WTC11 (cell line): ENCODE measurements around the gene SCPEP1. TPM values are rescaled to one million over a fixed set of nuclear protein-coding genes. Genes with fewer than 3 reads are reported as not detected.

Source experiments
- ATAC-seq: fragments of 200-7000 bp; cut with Tn5 transposase; 2 replicates; pipeline ENCODE4 v1.10.0; 2021; ENCODE audit warnings: mild to moderate bottlenecking, moderate library complexity
- CTCF ChIA-PET: fragments of 300-600 bp; sonication (Branson Sonifier 250); formaldehyde crosslinking; loops from one replicate; lab custom pipeline; 2021; ENCODE audit warnings: antibody characterized with exemption; lab: Charles Lee
- POLR2A ChIA-PET: fragments of 350-600 bp; sonication (Branson Sonifier 250); formaldehyde crosslinking; loops from one replicate; lab custom pipeline; 2021; ENCODE audit warnings: antibody characterized with exemption; lab: Charles Lee
- DNase-seq: peaks from one replicate; pipeline ENCODE4 v3.0.0; 2021; ENCODE audit warnings: low spot score
- H3K27ac Mint-ChIP-seq: 2 replicates; pipeline ENCODE4 v1.8.0; 2021; ENCODE audit warnings: mixed read lengths
- H3K27me3 Mint-ChIP-seq: 2 replicates; pipeline ENCODE4 v1.8.0; 2021; ENCODE audit warnings: low read depth, mild to moderate bottlenecking, moderate library complexity, mixed read lengths
- H3K36me3 Mint-ChIP-seq: 2 replicates; pipeline ENCODE4 v1.8.0; 2021; ENCODE audit warnings: mixed read lengths
- H3K4me1 Mint-ChIP-seq: 2 replicates; pipeline ENCODE4 v1.8.0; 2022; ENCODE audit warnings: mixed read lengths
- H3K4me3 Mint-ChIP-seq: 2 replicates; pipeline ENCODE4 v1.8.0; 2021; ENCODE audit warnings: mild to moderate bottlenecking, moderate library complexity, mixed read lengths
- H3K9me3 Mint-ChIP-seq: 2 replicates; pipeline ENCODE4 v1.8.0; 2021; ENCODE audit warnings: mixed read lengths
- CBFB ChIP-seq: sonication (generic); formaldehyde crosslinking; IDR thresholded peaks from 2 replicates; pipeline ENCODE4 v1.8.1; 2022; ENCODE audit warnings: mild to moderate bottlenecking, low read depth, missing genetic modification reagents
- CREM ChIP-seq: sonication (generic); formaldehyde crosslinking; IDR thresholded peaks from 2 replicates; pipeline ENCODE4 v1.8.1; 2022; ENCODE audit warnings: mild to moderate bottlenecking, missing genetic modification reagents, moderate library complexity
- ELF4 ChIP-seq: sonication (generic); formaldehyde crosslinking; IDR thresholded peaks from 2 replicates; pipeline ENCODE4 v1.8.1; 2022; ENCODE audit warnings: low read depth, mild to moderate bottlenecking, moderate library complexity, missing genetic modification reagents
- JAZF1 ChIP-seq: fragments of 250-450 bp; sonication (Bioruptor Pico); IDR thresholded peaks from 2 replicates; pipeline ENCODE4 v1.9.0; 2021; ENCODE audit warnings: moderate library complexity, mild to moderate bottlenecking, inconsistent platforms
- JUN ChIP-seq: sonication (generic); formaldehyde crosslinking; IDR thresholded peaks from 2 replicates; pipeline ENCODE4 v1.8.0; 2023; ENCODE audit warnings: mild to moderate bottlenecking, missing genetic modification reagents
- MYBL2 ChIP-seq: sonication (generic); formaldehyde crosslinking; IDR thresholded peaks from 2 replicates; pipeline ENCODE4 v1.8.1; 2023; ENCODE audit warnings: mild to moderate bottlenecking, moderate library complexity, missing genetic modification reagents
- ZBTB21 ChIP-seq: sonication (generic); formaldehyde crosslinking; IDR thresholded peaks from 2 replicates; pipeline ENCODE4 v1.8.1; 2023; ENCODE audit warnings: mild to moderate bottlenecking, missing genetic modification reagents, borderline replicate concordance
- ZNF121 ChIP-seq: sonication (generic); formaldehyde crosslinking; IDR thresholded peaks from 2 replicates; pipeline ENCODE4 v1.8.0; 2023; ENCODE audit warnings: missing genetic modification reagents
- ZNF219 ChIP-seq: sonication (generic); formaldehyde crosslinking; IDR thresholded peaks from 2 replicates; pipeline ENCODE4 v1.8.0; 2023; ENCODE audit warnings: missing genetic modification reagents, mild to moderate bottlenecking, borderline replicate concordance
- ZNF396 ChIP-seq: fragments of 250-450 bp; sonication (Bioruptor Pico); IDR thresholded peaks from 2 replicates; pipeline ENCODE4 v1.8.0; 2021; ENCODE audit warnings: mild to moderate bottlenecking, moderate library complexity, borderline replicate concordance
- total RNA-seq: library from RNA; stranded (reverse); gene quantifications from 3 replicates; pipeline ENCODE4 v1.2.3, GENCODE V29; 2021
- TF ChIP-seq, protein P1 (sequence below): sonication (generic); formaldehyde crosslinking; IDR thresholded peaks from 2 replicates; pipeline ENCODE4 v1.8.1; 2023; ENCODE audit warnings: mild to moderate bottlenecking, moderate library complexity, missing genetic modification reagents
- TF ChIP-seq, protein P2 (sequence below): sonication (generic); formaldehyde crosslinking; IDR thresholded peaks from 2 replicates; pipeline ENCODE4 v1.8.0; 2022; ENCODE audit warnings: mild to moderate bottlenecking, missing genetic modification reagents
- TF ChIP-seq, protein P3 (sequence below): sonication (generic); formaldehyde crosslinking; IDR thresholded peaks from 2 replicates; pipeline ENCODE4 v1.8.0; 2022; ENCODE audit warnings: mild to moderate bottlenecking, missing genetic modification reagents
- TF ChIP-seq, protein P4 (sequence below): sonication (generic); formaldehyde crosslinking; IDR thresholded peaks from 2 replicates; pipeline ENCODE4 v1.8.1; 2022; ENCODE audit warnings: low read depth, missing genetic modification reagents, borderline replicate concordance
- TF ChIP-seq, protein P5 (sequence below): sonication (generic); formaldehyde crosslinking; IDR thresholded peaks from 2 replicates; pipeline ENCODE4 v1.8.1; 2023; ENCODE audit warnings: mild to moderate bottlenecking, missing genetic modification reagents, moderate library complexity
- TF ChIP-seq, protein P6 (sequence below): sonication (generic); formaldehyde crosslinking; IDR thresholded peaks from 2 replicates; pipeline ENCODE4 v1.8.1; 2022; ENCODE audit warnings: mild to moderate bottlenecking, moderate library complexity, missing genetic modification reagents
- TF ChIP-seq, protein P7 (sequence below): sonication (generic); formaldehyde crosslinking; IDR thresholded peaks from 2 replicates; pipeline ENCODE4 v1.8.1; 2022; ENCODE audit warnings: missing genetic modification reagents, borderline replicate concordance
- TF ChIP-seq, protein P8 (sequence below): fragments of 200-600 bp; IDR thresholded peaks from 2 replicates; pipeline ENCODE4 v1.8.0; 2022; ENCODE audit warnings: antibody characterized with exemption

The SCPEP1 gene
- total RNA-seq, 1 experiment from 2014 or later: 49.3 TPM

DNA sequence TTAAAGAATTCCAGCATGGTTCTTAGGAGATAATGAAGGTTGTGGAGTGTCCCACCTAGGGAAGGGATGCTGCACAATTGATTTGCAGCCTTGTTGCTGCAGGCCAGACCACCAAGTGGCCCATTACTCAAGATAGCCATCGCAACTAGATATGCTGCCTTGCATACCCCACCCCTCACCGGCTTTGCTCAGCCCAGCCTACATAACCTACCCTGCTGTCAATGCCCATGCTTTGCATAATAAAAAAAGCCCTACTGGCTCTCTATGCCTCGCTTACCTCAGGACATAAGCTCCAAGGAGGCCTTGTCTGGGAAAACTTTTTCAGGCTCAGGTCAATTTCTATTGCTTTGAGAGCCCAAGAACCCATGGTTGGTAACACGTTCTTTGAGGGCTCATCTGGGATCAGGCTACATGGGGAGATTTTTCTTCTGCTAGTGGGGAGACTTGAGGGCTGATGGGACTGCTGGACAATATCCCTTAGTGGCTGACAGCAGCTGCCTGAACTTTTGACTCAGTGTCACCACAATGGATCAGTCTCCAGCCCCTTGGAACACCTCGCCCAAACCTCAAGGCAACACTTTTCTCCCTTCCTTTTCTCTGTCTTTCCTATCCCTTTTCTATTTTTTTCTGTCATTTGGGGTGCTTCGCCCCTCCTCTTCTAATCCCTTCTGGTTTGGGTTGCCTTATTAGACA, 38.3 kb downstream of the SCPEP1 start:
- no peaks in the 10 kb centered on the region; the same call in 1 of the 2 replicates for H3K36me3 Mint-ChIP-seq
- CTCF ChIA-PET: interaction anchor here (1.1 to 1.3 kb wide), 2 partner anchors 9 to 69 kb away, joined by 3 read pairs; partner anchors contain the start of gene AKAP1
- H3K27ac Mint-ChIP-seq: peak overlapping the region; percentile 59
- H3K4me1 Mint-ChIP-seq: peaks cover 55% of the 10 kb centered on the region
- H3K9me3 Mint-ChIP-seq: peaks cover 17% of the 10 kb centered on the region
- POLR2A ChIA-PET: no interaction called here
- DNase-seq (peak; percentile 21), ATAC-seq (peak; percentile 79)
- H3K27me3 Mint-ChIP-seq: no peaks in the 10 kb centered on the region; the same call in 1 of the 2 replicates
- no peak overlapping the region for H3K4me3 Mint-ChIP-seq
- TF ChIP-seq, protein P1, sequence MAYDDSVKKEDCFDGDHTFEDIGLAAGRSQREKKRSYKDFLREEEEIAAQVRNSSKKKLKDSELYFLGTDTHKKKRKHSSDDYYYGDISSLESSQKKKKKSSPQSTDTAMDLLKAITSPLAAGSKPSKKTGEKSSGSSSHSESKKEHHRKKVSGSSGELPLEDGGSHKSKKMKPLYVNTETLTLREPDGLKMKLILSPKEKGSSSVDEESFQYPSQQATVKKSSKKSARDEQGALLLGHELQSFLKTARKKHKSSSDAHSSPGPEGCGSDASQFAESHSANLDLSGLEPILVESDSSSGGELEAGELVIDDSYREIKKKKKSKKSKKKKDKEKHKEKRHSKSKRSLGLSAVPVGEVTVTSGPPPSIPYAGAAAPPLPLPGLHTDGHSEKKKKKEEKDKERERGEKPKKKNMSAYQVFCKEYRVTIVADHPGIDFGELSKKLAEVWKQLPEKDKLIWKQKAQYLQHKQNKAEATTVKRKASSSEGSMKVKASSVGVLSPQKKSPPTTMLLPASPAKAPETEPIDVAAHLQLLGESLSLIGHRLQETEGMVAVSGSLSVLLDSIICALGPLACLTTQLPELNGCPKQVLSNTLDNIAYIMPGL (CRISPR knock-in tag): no peak
- TF ChIP-seq JAZF1 (CRISPR knock-in tag): no peak
- TF ChIP-seq ELF4 (CRISPR knock-in tag): no peak
- TF ChIP-seq ZNF396: no peak
- no peak for TF ChIP-seq ZNF219 (CRISPR knock-in tag)
- TF ChIP-seq CREM (CRISPR knock-in tag): no peak
- TF ChIP-seq, protein P2, sequence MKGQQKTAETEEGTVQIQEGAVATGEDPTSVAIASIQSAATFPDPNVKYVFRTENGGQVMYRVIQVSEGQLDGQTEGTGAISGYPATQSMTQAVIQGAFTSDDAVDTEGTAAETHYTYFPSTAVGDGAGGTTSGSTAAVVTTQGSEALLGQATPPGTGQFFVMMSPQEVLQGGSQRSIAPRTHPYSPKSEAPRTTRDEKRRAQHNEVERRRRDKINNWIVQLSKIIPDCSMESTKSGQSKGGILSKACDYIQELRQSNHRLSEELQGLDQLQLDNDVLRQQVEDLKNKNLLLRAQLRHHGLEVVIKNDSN (CRISPR knock-in tag): no peak
- TF ChIP-seq, protein P3, sequence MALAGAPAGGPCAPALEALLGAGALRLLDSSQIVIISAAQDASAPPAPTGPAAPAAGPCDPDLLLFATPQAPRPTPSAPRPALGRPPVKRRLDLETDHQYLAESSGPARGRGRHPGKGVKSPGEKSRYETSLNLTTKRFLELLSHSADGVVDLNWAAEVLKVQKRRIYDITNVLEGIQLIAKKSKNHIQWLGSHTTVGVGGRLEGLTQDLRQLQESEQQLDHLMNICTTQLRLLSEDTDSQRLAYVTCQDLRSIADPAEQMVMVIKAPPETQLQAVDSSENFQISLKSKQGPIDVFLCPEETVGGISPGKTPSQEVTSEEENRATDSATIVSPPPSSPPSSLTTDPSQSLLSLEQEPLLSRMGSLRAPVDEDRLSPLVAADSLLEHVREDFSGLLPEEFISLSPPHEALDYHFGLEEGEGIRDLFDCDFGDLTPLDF (CRISPR knock-in tag): no peak
- TF ChIP-seq, protein P4, sequence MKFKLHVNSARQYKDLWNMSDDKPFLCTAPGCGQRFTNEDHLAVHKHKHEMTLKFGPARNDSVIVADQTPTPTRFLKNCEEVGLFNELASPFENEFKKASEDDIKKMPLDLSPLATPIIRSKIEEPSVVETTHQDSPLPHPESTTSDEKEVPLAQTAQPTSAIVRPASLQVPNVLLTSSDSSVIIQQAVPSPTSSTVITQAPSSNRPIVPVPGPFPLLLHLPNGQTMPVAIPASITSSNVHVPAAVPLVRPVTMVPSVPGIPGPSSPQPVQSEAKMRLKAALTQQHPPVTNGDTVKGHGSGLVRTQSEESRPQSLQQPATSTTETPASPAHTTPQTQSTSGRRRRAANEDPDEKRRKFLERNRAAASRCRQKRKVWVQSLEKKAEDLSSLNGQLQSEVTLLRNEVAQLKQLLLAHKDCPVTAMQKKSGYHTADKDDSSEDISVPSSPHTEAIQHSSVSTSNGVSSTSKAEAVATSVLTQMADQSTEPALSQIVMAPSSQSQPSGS (CRISPR knock-in tag): no peak
- no peak for TF ChIP-seq CBFB (CRISPR knock-in tag)
- TF ChIP-seq, protein P5, sequence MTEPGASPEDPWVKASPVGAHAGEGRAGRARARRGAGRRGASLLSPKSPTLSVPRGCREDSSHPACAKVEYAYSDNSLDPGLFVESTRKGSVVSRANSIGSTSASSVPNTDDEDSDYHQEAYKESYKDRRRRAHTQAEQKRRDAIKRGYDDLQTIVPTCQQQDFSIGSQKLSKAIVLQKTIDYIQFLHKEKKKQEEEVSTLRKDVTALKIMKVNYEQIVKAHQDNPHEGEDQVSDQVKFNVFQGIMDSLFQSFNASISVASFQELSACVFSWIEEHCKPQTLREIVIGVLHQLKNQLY: no peak
- no peak for TF ChIP-seq ZBTB21 (CRISPR knock-in tag)
- TF ChIP-seq, protein P6, sequence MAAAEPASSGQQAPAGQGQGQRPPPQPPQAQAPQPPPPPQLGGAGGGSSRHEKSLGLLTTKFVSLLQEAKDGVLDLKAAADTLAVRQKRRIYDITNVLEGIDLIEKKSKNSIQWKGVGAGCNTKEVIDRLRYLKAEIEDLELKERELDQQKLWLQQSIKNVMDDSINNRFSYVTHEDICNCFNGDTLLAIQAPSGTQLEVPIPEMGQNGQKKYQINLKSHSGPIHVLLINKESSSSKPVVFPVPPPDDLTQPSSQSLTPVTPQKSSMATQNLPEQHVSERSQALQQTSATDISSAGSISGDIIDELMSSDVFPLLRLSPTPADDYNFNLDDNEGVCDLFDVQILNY (CRISPR knock-in tag): no peak
- TF ChIP-seq JUN: no peak
- TF ChIP-seq, protein P7, sequence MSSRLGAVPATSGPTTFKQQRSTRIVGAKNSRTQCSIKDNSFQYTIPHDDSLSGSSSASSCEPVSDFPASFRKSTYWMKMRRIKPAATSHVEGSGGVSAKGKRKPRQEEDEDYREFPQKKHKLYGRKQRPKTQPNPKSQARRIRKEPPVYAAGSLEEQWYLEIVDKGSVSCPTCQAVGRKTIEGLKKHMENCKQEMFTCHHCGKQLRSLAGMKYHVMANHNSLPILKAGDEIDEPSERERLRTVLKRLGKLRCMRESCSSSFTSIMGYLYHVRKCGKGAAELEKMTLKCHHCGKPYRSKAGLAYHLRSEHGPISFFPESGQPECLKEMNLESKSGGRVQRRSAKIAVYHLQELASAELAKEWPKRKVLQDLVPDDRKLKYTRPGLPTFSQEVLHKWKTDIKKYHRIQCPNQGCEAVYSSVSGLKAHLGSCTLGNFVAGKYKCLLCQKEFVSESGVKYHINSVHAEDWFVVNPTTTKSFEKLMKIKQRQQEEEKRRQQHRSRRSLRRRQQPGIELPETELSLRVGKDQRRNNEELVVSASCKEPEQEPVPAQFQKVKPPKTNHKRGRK (CRISPR knock-in tag): no peak
- TF ChIP-seq ZNF121 (CRISPR knock-in tag): no peak
- TF ChIP-seq, protein P8, sequence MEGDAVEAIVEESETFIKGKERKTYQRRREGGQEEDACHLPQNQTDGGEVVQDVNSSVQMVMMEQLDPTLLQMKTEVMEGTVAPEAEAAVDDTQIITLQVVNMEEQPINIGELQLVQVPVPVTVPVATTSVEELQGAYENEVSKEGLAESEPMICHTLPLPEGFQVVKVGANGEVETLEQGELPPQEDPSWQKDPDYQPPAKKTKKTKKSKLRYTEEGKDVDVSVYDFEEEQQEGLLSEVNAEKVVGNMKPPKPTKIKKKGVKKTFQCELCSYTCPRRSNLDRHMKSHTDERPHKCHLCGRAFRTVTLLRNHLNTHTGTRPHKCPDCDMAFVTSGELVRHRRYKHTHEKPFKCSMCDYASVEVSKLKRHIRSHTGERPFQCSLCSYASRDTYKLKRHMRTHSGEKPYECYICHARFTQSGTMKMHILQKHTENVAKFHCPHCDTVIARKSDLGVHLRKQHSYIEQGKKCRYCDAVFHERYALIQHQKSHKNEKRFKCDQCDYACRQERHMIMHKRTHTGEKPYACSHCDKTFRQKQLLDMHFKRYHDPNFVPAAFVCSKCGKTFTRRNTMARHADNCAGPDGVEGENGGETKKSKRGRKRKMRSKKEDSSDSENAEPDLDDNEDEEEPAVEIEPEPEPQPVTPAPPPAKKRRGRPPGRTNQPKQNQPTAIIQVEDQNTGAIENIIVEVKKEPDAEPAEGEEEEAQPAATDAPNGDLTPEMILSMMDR: no peak
- TF ChIP-seq MYBL2: no peak
- TF ChIP-seq, all 79 proteins: peak for 0
